ENCODE measurements around the gene SMU1.

The SMU1 gene

DNA sequence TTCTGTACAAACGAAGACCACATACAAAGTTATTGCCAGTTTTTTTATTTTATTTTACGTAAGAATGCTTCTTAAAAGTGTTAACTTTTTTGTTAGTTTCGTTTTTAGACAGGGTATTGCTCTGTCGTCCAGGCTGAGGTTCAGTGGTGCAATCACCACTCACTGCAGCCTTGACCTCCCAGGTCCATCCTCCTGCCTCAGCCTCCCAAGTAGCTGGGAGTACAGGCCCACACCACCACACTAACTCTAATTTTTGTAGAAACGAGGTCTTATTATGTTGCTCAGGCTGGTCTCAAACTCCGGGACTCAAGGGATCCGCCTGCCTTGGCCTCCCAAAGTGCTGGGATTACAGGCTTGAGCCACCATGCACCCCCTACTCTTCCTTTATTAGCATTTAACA, 53.7 kb downstream of the SMU1 start:
- no peak for DNase-seq (ENCODE audit: low spot score)
- TF ChIP-seq, protein P1, sequence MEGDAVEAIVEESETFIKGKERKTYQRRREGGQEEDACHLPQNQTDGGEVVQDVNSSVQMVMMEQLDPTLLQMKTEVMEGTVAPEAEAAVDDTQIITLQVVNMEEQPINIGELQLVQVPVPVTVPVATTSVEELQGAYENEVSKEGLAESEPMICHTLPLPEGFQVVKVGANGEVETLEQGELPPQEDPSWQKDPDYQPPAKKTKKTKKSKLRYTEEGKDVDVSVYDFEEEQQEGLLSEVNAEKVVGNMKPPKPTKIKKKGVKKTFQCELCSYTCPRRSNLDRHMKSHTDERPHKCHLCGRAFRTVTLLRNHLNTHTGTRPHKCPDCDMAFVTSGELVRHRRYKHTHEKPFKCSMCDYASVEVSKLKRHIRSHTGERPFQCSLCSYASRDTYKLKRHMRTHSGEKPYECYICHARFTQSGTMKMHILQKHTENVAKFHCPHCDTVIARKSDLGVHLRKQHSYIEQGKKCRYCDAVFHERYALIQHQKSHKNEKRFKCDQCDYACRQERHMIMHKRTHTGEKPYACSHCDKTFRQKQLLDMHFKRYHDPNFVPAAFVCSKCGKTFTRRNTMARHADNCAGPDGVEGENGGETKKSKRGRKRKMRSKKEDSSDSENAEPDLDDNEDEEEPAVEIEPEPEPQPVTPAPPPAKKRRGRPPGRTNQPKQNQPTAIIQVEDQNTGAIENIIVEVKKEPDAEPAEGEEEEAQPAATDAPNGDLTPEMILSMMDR (IDR thresholded peaks at IDR 0.05; ENCODE audit: extremely low read depth, missing control alignments) = no peak

DNA sequence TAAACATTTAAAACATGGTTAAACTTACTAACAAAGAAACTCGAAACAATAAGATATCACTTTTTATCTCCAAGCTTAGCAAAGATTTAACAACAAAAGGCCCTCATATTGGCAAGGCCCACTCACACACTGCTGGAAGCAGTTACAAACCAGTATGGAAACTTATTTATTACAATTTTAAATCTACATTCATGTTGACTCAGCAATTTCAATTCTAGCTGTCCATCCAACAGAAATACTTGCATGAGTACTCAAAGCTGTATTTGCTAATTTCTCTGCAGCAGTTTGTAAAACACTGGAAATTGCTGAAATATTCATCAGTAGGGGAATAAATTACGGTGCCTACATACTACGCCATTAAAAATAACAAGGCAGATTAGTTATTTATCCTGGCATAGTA, 54.2 kb downstream of the SMU1 start:
- TF ChIP-seq, protein P1 (IDR thresholded peaks at IDR 0.05; ENCODE audit: extremely low read depth, missing control alignments) = no peak
- DNase-seq (ENCODE audit: low spot score) = no peak

DNA sequence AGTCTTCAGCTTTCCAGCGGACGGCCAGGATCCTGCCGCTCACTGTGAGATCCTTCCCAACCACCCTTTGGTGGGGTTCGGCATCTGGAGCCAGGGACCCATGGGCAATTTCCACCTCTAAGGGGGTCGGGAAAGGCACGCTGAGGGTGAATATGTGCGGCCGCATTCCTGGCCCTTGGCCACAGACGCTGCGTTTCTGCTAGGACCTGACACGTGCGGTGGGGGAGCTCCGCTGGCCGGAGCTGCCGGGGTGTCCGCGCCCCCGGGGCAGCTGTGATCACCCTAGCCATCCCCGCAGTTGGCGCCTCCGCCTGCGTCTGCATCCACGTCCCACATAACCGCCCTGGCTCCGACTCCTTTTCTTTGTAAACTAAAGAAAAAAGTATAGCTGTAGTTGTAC, 56.7 kb downstream of the SMU1 start:
- DNase-seq (ENCODE audit: low spot score) = no peak
- TF ChIP-seq, protein P1 (IDR thresholded peaks at IDR 0.05; ENCODE audit: extremely low read depth, missing control alignments) = no peak

- no peak for DNase-seq (ENCODE audit: low spot score)
- TF ChIP-seq, protein P1 (IDR thresholded peaks at IDR 0.05; ENCODE audit: extremely low read depth, missing control alignments) = no peak
Observed at GRCh38 chr9:33017283-33018041, 59.0 kb downstream of the SMU1 start.

DNA sequence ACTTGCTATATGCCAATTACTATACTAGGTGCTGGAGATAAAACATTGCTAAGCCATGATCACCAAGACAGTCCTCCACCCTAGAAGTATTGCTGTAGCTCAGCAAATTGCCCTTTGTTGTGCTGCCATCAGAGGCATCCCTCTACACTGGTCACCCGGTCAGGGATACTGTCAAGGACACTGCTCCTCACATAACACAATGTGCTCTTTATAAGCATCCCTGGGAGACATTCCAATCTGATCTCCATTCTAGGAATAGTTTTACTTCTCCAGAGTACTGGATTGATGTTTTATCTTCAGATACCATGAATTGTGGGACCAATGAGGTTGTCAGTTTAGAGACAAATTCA, 61.8 kb downstream of the SMU1 start:
- no peak for DNase-seq (ENCODE audit: low spot score)

GRCh38 chr9:33013962-33014664, 62.4 kb downstream of the SMU1 start:
- TF ChIP-seq, protein P1 (IDR thresholded peaks at IDR 0.05; ENCODE audit: extremely low read depth, missing control alignments) = no peak
- DNase-seq (ENCODE audit: low spot score) = no peak

More for the DNA sequence above, 61.8 kb downstream of the SMU1 start:
- TF ChIP-seq, protein P1 (IDR thresholded peaks at IDR 0.05; ENCODE audit: extremely low read depth, missing control alignments) = no peak

- no peak for DNase-seq (ENCODE audit: low spot score)
- TF ChIP-seq, protein P1 (IDR thresholded peaks at IDR 0.05; ENCODE audit: extremely low read depth, missing control alignments) = no peak
Observed at GRCh38 chr9:33012328-33013069, 64.0 kb downstream of the SMU1 start.
